ENCODE measurements around the gene SHMT2.
"Not testable (repeated sequence)": the region's sequence is repeated elsewhere in the genome, so short reads cannot be mapped to it uniquely, and the experiment has no call there.

Gene SHMT2

DNA sequence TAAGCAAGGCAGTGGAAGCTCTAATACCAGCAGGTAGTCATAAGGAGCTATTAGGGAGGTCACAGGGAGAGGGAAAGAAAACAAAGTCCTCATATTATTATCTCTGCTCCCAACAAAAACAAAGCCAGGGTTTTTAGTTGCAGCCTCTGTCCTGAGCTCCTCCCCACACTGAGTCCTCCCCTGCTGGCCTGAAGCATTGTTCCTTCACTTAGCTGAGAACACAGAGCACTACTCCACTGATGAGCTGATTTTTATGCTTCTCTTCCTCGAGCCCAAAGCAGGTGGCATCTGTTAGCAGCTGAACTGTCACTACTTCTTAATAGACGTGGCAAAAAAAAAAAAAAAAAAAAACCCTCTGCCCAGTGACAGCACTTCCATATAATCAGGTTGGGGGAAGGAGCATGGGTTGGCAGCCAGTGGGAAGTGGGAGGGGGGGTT is 31.9 kb downstream of the SHMT2 start:
- no peak for DNase-seq (ENCODE audit: low read depth, low spot score)

DNA sequence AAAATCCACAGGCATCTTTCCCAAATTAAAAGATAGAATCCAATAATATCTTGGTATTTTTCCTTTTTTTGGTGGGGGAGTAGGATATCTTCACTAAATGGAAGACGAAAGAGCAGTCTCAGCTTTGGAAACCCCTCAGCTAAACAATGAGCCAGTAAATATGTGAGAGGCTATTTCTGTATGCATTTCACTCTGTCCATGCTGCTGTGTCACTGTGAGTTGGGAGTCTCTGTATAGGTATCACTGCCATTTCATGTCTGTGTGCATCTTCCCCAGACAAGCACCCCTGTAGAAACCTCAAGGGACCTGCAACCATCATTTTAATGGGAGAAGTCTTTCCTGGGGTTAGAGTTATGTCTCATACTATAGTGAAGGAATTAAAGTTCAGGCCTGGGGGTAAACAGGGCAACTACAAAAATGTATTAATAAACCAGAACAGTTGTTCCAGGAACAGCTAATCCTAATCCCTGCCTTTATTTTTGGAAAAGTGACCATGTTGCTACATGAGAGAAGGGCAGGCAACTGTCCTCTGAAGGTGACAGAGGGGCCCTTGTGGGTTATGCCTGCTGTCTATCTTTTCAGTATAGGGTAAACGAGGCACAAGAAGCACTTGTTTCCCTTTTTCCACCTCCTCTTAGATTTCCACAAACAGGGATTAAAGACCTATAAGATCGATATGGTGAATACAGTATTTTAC is 32.8 kb downstream of the SHMT2 start:
- no peak for DNase-seq (ENCODE audit: low read depth, low spot score)

- DNase-seq (ENCODE audit: low read depth, low spot score) = no peak
These were observed 33.6 kb downstream of the SHMT2 start for GRCh38 chr12:57263096-57263495.

- no peak for DNase-seq (ENCODE audit: low read depth, low spot score)
These were observed 37.2 kb downstream of the SHMT2 start for GRCh38 chr12:57266681-57267080.

DNA sequence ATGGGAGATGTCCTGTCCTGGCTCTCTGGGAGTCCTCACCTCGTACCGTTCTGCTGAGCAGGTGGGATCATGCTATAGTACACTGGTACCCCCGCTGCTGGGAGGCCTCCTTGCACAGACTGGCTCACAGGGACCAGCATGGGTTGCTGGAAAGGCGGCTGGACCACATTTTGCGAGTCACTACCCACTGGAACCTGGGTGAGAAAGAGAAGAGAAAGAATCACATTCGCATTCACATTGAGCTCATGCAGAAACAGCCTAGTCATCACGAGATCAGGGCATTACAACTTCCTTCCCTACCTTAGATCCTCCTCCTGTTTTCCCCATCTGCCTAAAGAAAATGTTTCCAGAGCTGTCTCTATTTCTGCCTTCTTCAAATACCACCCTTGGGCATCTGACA is 38.8 kb downstream of the SHMT2 start:
- DNase-seq (ENCODE audit: low read depth, low spot score) = no peak

DNA sequence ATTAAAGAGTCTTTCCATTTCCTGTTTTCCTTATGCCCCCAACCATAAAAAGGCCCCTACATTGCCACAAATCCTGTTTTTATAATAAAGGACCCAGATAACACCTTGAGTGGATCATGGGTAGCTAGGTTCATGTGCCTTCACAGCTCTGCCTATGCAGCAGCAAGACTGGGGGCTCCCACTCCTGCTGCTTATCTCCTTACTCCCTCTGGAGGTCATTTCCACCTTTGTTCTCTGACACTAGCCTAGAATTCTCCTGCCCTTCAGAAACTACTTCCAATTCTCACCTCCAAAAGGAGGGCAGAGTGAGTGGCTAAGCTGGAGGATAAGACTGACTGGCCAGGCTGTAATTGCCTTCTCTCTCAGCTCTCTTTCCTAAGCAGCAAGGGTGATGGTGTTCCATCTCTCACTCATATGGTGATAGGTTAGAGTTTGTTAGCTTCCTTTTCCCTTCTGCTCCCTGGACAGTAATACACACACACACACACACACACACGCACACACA is 41.5 kb downstream of the SHMT2 start:
- no peak for DNase-seq (ENCODE audit: low read depth, low spot score)

- no peak for DNase-seq (ENCODE audit: low read depth, low spot score)
These were observed 43.0 kb downstream of the SHMT2 start for GRCh38 chr12:57272337-57273151.

- no peak for DNase-seq (ENCODE audit: low read depth, low spot score)
These were observed 44.0 kb downstream of the SHMT2 start for GRCh38 chr12:57273516-57273915.

- not testable (repeated sequence) for DNase-seq (ENCODE audit: low read depth, low spot score)
These were observed 46.7 kb downstream of the SHMT2 start for GRCh38 chr12:57276233-57276632.

- no peak for DNase-seq (ENCODE audit: low read depth, low spot score)
These were observed 47.5 kb downstream of the SHMT2 start for GRCh38 chr12:57276935-57277563.

- no peak for DNase-seq (ENCODE audit: low read depth, low spot score)
These were observed 49.2 kb downstream of the SHMT2 start for GRCh38 chr12:57278465-57279381.

DNA sequence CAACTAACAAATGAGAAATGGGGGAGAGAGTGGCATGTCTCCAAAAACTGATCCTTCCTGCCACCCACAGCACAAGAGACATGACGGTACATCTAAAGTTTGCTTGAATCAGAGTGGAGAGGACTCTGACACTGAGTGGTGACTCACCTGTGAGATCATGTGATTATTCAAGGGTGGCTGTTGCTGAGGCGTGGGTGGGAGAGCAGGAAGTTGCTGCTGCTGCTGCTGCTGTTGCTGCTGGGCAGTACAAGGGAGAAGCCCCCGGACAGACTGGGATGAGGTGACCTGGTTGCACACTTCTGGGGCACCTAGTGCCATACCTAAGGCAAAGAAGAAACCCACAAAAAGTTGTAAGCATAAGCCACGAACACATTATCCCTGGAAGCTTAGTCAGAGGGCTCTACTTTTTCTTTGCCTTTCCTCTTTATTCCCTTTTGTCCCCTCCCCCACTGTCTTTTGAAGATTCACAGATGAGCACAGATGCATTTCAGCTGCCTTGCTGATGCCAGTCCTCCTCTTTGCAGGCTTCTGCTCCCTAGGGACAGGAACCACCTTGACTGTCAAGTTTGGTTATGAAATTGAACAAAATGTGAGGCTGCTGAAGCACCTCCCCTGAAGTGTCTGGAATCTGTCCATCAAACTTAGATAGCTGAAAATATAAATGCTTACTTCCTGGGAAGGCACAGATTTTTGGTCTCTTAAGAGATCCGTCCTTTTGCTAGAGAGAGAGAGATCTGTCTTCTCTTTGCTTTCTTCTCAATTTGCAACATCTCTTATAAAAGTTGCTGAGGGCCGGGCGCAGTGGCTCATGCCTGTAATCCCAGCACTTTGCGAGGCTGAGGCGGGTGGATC is 50.9 kb downstream of the SHMT2 start:
- peak; percentile 44 for DNase-seq (ENCODE audit: low read depth, low spot score)

GRCh38 chr12:57282073-57282472 is 52.6 kb downstream of the SHMT2 start:
- DNase-seq (ENCODE audit: low read depth, low spot score) = not testable (repeated sequence)
